RWPE2 (cell line): ENCODE data around the gene NACA2.

Experiments used
- ATAC-seq: fragments of 200-7000 bp; cut with Tn5 transposase; 3 replicates; pipeline ENCODE4 v1.9.1; 2021; ENCODE audit warnings: low read depth
- DNase-seq: peaks from one replicate; pipeline ENCODE4 v3.0.0-alpha.2; 2020; ENCODE audit warnings: low spot score
- H3K27ac ChIP-seq: fragments of 450-650 bp; 2 replicates; pipeline ENCODE4 v1.5.1; 2017; ENCODE audit warnings: mild to moderate bottlenecking; ENCODE audit not compliant: poor library complexity, severe bottlenecking
- H3K27me3 ChIP-seq: fragments of 250-450 bp; sonication (Bioruptor Pico); 2 replicates; pipeline ENCODE4 v1.5.1; 2021; ENCODE audit warnings: mild to moderate bottlenecking, moderate library complexity; ENCODE audit not compliant: insufficient read depth, poor library complexity, severe bottlenecking
- H3K36me3 ChIP-seq: fragments of 250-450 bp; sonication (Bioruptor Pico); 2 replicates; pipeline ENCODE4 v1.5.1; 2020; ENCODE audit warnings: low read depth, mild to moderate bottlenecking, moderate library complexity
- H3K4me1 ChIP-seq: fragments of 250-450 bp; sonication (Bioruptor Pico); 2 replicates; pipeline ENCODE4 v1.5.1; 2021; ENCODE audit warnings: mild to moderate bottlenecking, moderate library complexity; ENCODE audit not compliant: insufficient read depth, poor library complexity, severe bottlenecking
- H3K4me3 ChIP-seq: fragments of 250-450 bp; sonication (Bioruptor Pico); 2 replicates; pipeline ENCODE4 v1.5.1; 2021; ENCODE audit warnings: mild to moderate bottlenecking, moderate library complexity; ENCODE audit not compliant: severe bottlenecking
- H3K9me3 ChIP-seq: fragments of 250-450 bp; sonication (Bioruptor Pico); 2 replicates; pipeline ENCODE4 v1.5.1; 2021; ENCODE audit warnings: mild to moderate bottlenecking, moderate library complexity; ENCODE audit not compliant: severe bottlenecking
- TF ChIP-seq, protein P1 (sequence below): fragments of 450-650 bp; IDR thresholded peaks from one replicate; pipeline ENCODE4 v1.5.1; 2017; ENCODE audit warnings: mild to moderate bottlenecking, moderate library complexity; ENCODE audit not compliant: poor library complexity, severe bottlenecking

Gene NACA2

DNA sequence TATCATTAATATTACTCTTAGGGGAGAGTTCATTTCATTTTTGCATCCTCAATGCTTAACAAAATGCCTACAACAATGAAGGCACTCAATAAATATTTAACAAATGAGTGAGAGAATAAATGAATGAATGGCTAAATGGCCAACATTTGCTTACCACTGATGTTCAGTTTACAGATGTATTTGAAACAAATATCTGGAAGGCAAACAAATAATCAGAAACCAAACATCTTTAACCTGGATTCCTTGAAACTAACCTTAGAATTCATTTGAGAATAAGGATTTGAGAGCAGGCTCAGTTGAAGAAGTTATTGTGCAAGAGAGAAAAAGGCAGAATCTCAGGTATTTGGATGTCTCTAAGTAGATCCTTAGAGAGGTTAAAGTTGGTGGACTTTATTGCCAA is 8.4 kb downstream of the NACA2 start:
- no peak for DNase-seq
- Histone ChIP-seq H3K4me3 (no peak overlapping the region), H3K27me3 (no peaks in the 10 kb centered on the region), H3K9me3 (no peaks in the 10 kb centered on the region), H3K4me1 (peaks cover 9% of the 10 kb centered on the region), H3K27ac (no peak overlapping the region), H3K36me3 (no peaks in the 10 kb centered on the region)
- TF ChIP-seq, protein P1, sequence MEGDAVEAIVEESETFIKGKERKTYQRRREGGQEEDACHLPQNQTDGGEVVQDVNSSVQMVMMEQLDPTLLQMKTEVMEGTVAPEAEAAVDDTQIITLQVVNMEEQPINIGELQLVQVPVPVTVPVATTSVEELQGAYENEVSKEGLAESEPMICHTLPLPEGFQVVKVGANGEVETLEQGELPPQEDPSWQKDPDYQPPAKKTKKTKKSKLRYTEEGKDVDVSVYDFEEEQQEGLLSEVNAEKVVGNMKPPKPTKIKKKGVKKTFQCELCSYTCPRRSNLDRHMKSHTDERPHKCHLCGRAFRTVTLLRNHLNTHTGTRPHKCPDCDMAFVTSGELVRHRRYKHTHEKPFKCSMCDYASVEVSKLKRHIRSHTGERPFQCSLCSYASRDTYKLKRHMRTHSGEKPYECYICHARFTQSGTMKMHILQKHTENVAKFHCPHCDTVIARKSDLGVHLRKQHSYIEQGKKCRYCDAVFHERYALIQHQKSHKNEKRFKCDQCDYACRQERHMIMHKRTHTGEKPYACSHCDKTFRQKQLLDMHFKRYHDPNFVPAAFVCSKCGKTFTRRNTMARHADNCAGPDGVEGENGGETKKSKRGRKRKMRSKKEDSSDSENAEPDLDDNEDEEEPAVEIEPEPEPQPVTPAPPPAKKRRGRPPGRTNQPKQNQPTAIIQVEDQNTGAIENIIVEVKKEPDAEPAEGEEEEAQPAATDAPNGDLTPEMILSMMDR: no peak
- no peak for ATAC-seq

DNA sequence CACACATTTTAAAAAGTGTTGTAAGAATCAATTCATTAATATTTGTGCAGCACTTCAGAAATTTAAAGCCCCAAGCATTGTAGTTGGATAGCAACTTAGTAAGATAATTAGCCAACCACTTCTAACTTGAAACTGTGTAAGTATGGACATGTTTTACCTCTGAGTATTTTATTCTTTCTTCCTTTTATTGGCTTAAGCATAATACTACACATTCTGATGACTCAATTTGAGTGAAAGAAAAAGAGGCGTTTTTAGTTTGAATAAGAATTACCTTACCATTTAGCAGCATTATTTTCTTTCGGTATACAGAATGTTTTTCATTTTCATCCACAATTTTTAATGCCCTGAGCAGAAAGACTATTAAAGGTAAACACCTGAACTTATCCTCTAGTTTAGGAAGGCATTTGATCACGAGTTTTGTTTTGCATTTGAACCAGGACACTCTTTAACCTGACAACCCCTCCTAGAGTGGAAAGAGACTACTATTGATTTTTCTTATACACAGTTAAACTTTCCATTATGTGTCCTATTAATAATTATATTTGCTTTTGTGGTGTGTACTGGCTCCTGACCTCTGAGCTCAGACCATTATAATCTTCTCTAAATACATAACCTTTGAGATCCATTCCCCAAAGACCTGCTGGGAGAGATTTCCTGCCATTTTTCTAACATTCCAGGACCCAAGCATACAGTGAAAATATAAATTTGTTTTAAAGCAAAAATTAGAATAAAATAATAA is 9.2 kb downstream of the NACA2 start:
- Histone ChIP-seq H3K9me3 (no peaks in the 10 kb centered on the region), H3K36me3 (no peaks in the 10 kb centered on the region), H3K4me3 (no peak overlapping the region), H3K27me3 (no peaks in the 10 kb centered on the region), H3K4me1 (peaks cover 9% of the 10 kb centered on the region), H3K27ac (no peak overlapping the region)
- DNase-seq: no peak
- peak; percentile 31; the same call in 1 of the 3 replicates for ATAC-seq
- TF ChIP-seq, protein P1: no peak

DNA sequence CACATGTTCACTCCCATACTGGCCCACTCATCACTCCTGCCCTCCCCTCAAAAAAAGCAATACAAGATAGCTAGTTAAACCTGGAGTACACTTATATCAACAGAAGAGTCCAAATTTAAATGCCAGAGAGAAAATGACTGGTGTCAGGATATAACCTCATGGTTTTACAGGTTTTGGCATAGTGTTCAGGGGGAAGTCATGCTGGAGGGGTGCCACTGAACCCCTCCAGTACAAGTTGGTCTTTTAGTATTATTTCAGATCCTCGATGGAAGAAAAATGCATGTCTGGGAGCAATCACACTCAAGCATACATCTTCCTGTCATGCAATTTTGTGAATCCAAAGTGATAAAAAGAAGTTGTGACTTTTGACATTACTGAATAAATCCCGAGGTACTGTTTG is 10.5 kb downstream of the NACA2 start:
- ATAC-seq (no peak), DNase-seq (no peak)
- no peak overlapping the region for H3K27ac ChIP-seq
- no peaks in the 10 kb centered on the region for H3K9me3 ChIP-seq
- no peak overlapping the region for H3K4me3 ChIP-seq
- no peaks in the 10 kb centered on the region for H3K36me3 ChIP-seq
- H3K27me3 ChIP-seq: no peaks in the 10 kb centered on the region
- TF ChIP-seq, protein P1: no peak
- peaks cover 9% of the 10 kb centered on the region for H3K4me1 ChIP-seq

GRCh38 chr17:61579961-61580360 is 11.1 kb downstream of the NACA2 start:
- H3K27ac ChIP-seq: no peak overlapping the region
- peaks cover 9% of the 10 kb centered on the region for H3K4me1 ChIP-seq
- no peaks in the 10 kb centered on the region for H3K36me3 ChIP-seq
- TF ChIP-seq, protein P1: no peak
- DNase-seq: no peak
- no peak for ATAC-seq
- no peaks in the 10 kb centered on the region for H3K27me3 ChIP-seq
- H3K4me3 ChIP-seq: no peak overlapping the region
- H3K9me3 ChIP-seq: no peaks in the 10 kb centered on the region

DNA sequence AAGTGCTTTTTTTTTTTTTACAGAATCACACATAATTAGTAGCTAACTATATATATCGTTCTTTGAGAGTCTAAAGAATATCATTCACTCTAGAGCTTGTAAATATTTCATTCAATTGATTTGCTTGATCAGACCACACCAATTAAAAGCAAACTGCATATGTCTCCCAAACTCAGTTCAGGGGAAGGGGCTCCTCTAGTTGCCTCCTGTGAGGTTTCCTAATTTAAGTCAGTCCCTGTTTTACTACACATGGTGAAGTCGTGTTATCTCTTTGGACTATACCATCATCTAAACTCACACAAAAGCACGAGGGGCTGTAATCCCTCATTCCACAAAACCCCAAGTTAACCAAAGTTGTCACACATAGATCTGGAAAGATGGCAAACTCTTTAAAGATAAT is 11.7 kb downstream of the NACA2 start:
- Histone ChIP-seq H3K27me3 (no peaks in the 10 kb centered on the region), H3K36me3 (no peaks in the 10 kb centered on the region), H3K9me3 (no peaks in the 10 kb centered on the region), H3K4me3 (no peak overlapping the region), H3K4me1 (peaks cover 9% of the 10 kb centered on the region), H3K27ac (no peak overlapping the region)
- TF ChIP-seq, protein P1: no peak
- ATAC-seq (no peak), DNase-seq (no peak)
